GM12878 (cell line): ENCODE data around the gene ZGLP1. TPM values are rescaled to one million over a fixed set of nuclear protein-coding genes. Genes with fewer than 3 reads are reported as not detected.

Experiments
- BCL11A ChIP-seq: IDR thresholded peaks from 2 replicates; pipeline ENCODE4 v1.6.1; 2011; ENCODE audit warnings: low read depth, low read length
- DPF2 ChIP-seq: fragments of 450-650 bp; IDR thresholded peaks from 2 replicates; pipeline ENCODE4 v1.6.1; 2017; ENCODE audit warnings: mild to moderate bottlenecking
- EZH2 ChIP-seq: IDR thresholded peaks from 2 replicates; pipeline ENCODE4 v1.6.1; 2012; ENCODE audit warnings: low read depth, mild to moderate bottlenecking, control low read depth, inconsistent platforms, low read length, borderline replicate concordance; ENCODE audit not compliant: control insufficient read depth
- FOXK2 ChIP-seq: fragments of 450-650 bp; IDR thresholded peaks from 2 replicates; pipeline ENCODE4 v1.6.1; 2017; ENCODE audit warnings: mild to moderate bottlenecking, moderate library complexity
- HDAC2 ChIP-seq: fragments of 200-600 bp; sonication (generic); IDR thresholded peaks from 2 replicates; pipeline ENCODE4 v1.6.1; 2017
- MEF2B ChIP-seq: fragments of 450-650 bp; IDR thresholded peaks from 2 replicates; pipeline ENCODE4 v1.6.1; 2018; ENCODE audit warnings: mild to moderate bottlenecking, moderate library complexity; ENCODE audit not compliant: partially characterized antibody, poor library complexity, severe bottlenecking
- NBN ChIP-seq: fragments of 450-650 bp; IDR thresholded peaks from 2 replicates; pipeline ENCODE4 v1.6.1; 2016
- POLR2AphosphoS2 ChIP-seq: IDR thresholded peaks from 2 replicates; pipeline ENCODE4 v1.6.1; 2011; ENCODE audit warnings: low read depth, mild to moderate bottlenecking, low read length, improper control_type of control experiment, moderate library complexity
- RELA ChIP-seq: fragments of 450-650 bp; IDR thresholded peaks from 2 replicates; pipeline ENCODE4 v1.8.0; 2014; ENCODE audit warnings: borderline replicate concordance; ENCODE audit not compliant: partially characterized antibody
- polyA plus RNA-seq, 11 experiments: library from polyadenylated mRNA; depleted of rRNA in 4 of 11; unstranded in 6 of 11; stranded (reverse) in 5 of 11; fragments of >200 nt; fragmentation: Nextera tagmentation in 4 of 11; fragmentation: Illumina TruSeq in 1 of 11; extraction: Ambion mirVana in 4 of 11; extraction: Trizol in 1 of 11; gene quantifications; 1 replicate in 1 of 11; 2 replicates in 10 of 11; pipeline versions ENCODE4 v1.2.1 to v1.2.3, GENCODE V29; 2011 to 2016; ENCODE audit warnings: inconsistent platforms in 2 of 11, missing spikeins in 2 of 11, low read depth in 1 of 11
- total RNA-seq, 4 experiments: library from RNA; depleted of rRNA in 3 of 4; stranded (reverse); fragments of >200 nt in 3 of 4; fragmentation: Illumina TruSeq in 1 of 4; extraction: Trizol in 1 of 4; gene quantifications; 2 replicates each; pipeline versions ENCODE4 v1.2.1 to v1.2.3, GENCODE V29; 2013 to 2021
- TF ChIP-seq, protein P1 (sequence below): IDR thresholded peaks from 2 replicates; pipeline ENCODE4 v1.6.1; 2012; ENCODE audit warnings: improper control_type of control experiment, low read depth, low read length; ENCODE audit not compliant: insufficient replicate concordance
- TF ChIP-seq, protein P2 (sequence below): fragments of 450-650 bp; IDR thresholded peaks from 2 replicates; pipeline ENCODE4 v1.6.1; 2016; ENCODE audit warnings: mild to moderate bottlenecking, moderate library complexity, borderline replicate concordance
- TF ChIP-seq, protein P3 (sequence below): fragments of 150-350 bp; IDR thresholded peaks from 2 replicates; pipeline ENCODE4 v1.6.1; 2016; ENCODE audit warnings: low read depth, low read length
- TF ChIP-seq, protein P4 (sequence below): IDR thresholded peaks from 2 replicates; pipeline ENCODE4 v1.6.1; 2012; ENCODE audit warnings: low read depth, low read length, improper control_type of control experiment
- TF ChIP-seq, protein P5 (sequence below): fragments of 450-650 bp; IDR thresholded peaks from 2 replicates; pipeline ENCODE4 v1.6.1; 2017; ENCODE audit warnings: mild to moderate bottlenecking, low read depth, inconsistent platforms; ENCODE audit not compliant: poor library complexity, severe bottlenecking

ZGLP1 gene
- total and polyA plus RNA-seq, 10 of the 15 experiments (the other 5 are each of a cell fraction or from before 2014, with no cell fraction given), result 0.29 to 5.6 (median 1.3) TPM

DNA sequence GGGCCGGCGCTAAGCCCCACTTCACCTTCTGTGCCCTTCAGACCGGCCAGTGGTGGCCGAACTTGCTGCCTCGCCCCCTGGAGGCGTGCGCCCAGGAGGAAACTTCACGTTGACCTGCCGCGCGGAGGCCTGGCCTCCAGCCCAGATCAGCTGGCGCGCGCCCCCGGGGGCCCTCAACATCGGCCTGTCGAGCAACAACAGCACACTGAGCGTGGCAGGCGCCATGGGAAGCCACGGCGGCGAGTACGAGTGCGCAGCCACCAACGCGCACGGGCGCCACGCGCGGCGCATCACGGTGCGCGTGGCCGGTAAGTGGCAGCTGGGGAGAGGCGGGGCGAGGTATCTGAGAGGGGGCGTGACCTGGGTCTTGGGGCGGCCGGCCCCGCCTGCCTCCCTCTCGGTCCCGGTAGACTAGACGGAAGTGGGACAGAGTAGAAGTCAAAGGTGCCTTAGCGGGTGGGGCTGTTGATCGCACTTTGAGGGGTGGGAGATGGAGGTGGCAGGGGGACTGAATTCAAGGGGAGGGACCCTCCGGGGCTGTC, 14.2 kb downstream of the ZGLP1 start (continued):
- TF ChIP-seq, protein P1, sequence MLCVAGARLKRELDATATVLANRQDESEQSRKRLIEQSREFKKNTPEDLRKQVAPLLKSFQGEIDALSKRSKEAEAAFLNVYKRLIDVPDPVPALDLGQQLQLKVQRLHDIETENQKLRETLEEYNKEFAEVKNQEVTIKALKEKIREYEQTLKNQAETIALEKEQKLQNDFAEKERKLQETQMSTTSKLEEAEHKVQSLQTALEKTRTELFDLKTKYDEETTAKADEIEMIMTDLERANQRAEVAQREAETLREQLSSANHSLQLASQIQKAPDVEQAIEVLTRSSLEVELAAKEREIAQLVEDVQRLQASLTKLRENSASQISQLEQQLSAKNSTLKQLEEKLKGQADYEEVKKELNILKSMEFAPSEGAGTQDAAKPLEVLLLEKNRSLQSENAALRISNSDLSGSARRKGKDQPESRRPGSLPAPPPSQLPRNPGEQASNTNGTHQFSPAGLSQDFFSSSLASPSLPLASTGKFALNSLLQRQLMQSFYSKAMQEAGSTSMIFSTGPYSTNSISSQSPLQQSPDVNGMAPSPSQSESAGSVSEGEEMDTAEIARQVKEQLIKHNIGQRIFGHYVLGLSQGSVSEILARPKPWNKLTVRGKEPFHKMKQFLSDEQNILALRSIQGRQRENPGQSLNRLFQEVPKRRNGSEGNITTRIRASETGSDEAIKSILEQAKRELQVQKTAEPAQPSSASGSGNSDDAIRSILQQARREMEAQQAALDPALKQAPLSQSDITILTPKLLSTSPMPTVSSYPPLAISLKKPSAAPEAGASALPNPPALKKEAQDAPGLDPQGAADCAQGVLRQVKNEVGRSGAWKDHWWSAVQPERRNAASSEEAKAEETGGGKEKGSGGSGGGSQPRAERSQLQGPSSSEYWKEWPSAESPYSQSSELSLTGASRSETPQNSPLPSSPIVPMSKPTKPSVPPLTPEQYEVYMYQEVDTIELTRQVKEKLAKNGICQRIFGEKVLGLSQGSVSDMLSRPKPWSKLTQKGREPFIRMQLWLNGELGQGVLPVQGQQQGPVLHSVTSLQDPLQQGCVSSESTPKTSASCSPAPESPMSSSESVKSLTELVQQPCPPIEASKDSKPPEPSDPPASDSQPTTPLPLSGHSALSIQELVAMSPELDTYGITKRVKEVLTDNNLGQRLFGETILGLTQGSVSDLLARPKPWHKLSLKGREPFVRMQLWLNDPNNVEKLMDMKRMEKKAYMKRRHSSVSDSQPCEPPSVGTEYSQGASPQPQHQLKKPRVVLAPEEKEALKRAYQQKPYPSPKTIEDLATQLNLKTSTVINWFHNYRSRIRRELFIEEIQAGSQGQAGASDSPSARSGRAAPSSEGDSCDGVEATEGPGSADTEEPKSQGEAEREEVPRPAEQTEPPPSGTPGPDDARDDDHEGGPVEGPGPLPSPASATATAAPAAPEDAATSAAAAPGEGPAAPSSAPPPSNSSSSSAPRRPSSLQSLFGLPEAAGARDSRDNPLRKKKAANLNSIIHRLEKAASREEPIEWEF, result no peak
- no peak for TF ChIP-seq FOXK2
- TF ChIP-seq DPF2, result 0 out of 2 replicates have a peak, but pooled peaks have one; percentile 40
- no peak for TF ChIP-seq EZH2
- TF ChIP-seq, protein P2, sequence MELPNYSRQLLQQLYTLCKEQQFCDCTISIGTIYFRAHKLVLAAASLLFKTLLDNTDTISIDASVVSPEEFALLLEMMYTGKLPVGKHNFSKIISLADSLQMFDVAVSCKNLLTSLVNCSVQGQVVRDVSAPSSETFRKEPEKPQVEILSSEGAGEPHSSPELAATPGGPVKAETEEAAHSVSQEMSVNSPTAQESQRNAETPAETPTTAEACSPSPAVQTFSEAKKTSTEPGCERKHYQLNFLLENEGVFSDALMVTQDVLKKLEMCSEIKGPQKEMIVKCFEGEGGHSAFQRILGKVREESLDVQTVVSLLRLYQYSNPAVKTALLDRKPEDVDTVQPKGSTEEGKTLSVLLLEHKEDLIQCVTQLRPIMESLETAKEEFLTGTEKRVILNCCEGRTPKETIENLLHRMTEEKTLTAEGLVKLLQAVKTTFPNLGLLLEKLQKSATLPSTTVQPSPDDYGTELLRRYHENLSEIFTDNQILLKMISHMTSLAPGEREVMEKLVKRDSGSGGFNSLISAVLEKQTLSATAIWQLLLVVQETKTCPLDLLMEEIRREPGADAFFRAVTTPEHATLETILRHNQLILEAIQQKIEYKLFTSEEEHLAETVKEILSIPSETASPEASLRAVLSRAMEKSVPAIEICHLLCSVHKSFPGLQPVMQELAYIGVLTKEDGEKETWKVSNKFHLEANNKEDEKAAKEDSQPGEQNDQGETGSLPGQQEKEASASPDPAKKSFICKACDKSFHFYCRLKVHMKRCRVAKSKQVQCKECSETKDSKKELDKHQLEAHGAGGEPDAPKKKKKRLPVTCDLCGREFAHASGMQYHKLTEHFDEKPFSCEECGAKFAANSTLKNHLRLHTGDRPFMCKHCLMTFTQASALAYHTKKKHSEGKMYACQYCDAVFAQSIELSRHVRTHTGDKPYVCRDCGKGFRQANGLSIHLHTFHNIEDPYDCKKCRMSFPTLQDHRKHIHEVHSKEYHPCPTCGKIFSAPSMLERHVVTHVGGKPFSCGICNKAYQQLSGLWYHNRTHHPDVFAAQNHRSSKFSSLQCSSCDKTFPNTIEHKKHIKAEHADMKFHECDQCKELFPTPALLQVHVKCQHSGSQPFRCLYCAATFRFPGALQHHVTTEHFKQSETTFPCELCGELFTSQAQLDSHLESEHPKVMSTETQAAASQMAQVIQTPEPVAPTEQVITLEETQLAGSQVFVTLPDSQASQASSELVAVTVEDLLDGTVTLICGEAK, result no peak
- TF ChIP-seq, protein P3, sequence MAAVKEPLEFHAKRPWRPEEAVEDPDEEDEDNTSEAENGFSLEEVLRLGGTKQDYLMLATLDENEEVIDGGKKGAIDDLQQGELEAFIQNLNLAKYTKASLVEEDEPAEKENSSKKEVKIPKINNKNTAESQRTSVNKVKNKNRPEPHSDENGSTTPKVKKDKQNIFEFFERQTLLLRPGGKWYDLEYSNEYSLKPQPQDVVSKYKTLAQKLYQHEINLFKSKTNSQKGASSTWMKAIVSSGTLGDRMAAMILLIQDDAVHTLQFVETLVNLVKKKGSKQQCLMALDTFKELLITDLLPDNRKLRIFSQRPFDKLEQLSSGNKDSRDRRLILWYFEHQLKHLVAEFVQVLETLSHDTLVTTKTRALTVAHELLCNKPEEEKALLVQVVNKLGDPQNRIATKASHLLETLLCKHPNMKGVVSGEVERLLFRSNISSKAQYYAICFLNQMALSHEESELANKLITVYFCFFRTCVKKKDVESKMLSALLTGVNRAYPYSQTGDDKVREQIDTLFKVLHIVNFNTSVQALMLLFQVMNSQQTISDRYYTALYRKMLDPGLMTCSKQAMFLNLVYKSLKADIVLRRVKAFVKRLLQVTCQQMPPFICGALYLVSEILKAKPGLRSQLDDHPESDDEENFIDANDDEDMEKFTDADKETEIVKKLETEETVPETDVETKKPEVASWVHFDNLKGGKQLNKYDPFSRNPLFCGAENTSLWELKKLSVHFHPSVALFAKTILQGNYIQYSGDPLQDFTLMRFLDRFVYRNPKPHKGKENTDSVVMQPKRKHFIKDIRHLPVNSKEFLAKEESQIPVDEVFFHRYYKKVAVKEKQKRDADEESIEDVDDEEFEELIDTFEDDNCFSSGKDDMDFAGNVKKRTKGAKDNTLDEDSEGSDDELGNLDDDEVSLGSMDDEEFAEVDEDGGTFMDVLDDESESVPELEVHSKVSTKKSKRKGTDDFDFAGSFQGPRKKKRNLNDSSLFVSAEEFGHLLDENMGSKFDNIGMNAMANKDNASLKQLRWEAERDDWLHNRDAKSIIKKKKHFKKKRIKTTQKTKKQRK, result no peak
- TF ChIP-seq MEF2B, result no peak
- TF ChIP-seq HDAC2, result no peak
- TF ChIP-seq, protein P4, sequence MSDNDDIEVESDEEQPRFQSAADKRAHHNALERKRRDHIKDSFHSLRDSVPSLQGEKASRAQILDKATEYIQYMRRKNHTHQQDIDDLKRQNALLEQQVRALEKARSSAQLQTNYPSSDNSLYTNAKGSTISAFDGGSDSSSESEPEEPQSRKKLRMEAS, result peak; percentile 76
- TF ChIP-seq, protein P5, sequence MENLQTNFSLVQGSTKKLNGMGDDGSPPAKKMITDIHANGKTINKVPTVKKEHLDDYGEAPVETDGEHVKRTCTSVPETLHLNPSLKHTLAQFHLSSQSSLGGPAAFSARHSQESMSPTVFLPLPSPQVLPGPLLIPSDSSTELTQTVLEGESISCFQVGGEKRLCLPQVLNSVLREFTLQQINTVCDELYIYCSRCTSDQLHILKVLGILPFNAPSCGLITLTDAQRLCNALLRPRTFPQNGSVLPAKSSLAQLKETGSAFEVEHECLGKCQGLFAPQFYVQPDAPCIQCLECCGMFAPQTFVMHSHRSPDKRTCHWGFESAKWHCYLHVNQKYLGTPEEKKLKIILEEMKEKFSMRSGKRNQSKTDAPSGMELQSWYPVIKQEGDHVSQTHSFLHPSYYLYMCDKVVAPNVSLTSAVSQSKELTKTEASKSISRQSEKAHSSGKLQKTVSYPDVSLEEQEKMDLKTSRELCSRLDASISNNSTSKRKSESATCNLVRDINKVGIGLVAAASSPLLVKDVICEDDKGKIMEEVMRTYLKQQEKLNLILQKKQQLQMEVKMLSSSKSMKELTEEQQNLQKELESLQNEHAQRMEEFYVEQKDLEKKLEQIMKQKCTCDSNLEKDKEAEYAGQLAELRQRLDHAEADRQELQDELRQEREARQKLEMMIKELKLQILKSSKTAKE, result no peak
- TF ChIP-seq RELA, result no peak
- no peak; the same call in 1 of the 2 replicates for TF ChIP-seq POLR2AphosphoS2
- TF ChIP-seq BCL11A, result no peak
- no peak for TF ChIP-seq NBN
